HG03066 (cell line): Measurements from ENCODE around the gene DUSP7.
"Not testable (repeated sequence)": the region's sequence is repeated elsewhere in the genome, so short reads cannot be mapped to it uniquely, and the experiment has no call there.

Experiments
- ATAC-seq: cut with Tn5 transposase; IDR thresholded peaks from one replicate; pipeline ENCODE4 v1.9.1; 2021; ENCODE audit warnings: low read depth; ENCODE audit not compliant: unreplicated experiment

DUSP7 gene

DNA sequence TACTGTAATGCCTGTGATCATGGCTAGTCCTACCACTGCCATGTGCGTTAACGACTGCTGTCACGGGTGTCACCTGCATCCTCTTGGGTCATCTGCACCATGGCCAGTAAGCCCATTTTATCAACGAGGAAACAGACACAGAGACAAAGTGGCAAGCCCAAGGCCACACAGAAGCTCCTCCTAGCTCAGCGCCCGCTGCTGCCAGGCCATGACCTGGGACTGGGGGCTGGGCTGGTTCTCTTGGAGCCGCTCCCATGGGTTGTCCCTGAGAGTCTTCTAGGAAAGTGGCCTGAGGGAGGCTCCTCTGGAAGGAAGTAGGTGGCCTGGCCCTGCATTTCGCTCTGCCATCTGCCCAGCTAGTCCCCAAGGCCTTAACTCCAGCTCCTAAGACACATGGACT lies 4.9 kb downstream of the DUSP7 start:
- ATAC-seq, result no peak

GRCh38 chr3:52050571-52050970 lies 5.8 kb downstream of the DUSP7 start:
- ATAC-seq, result no peak

DNA sequence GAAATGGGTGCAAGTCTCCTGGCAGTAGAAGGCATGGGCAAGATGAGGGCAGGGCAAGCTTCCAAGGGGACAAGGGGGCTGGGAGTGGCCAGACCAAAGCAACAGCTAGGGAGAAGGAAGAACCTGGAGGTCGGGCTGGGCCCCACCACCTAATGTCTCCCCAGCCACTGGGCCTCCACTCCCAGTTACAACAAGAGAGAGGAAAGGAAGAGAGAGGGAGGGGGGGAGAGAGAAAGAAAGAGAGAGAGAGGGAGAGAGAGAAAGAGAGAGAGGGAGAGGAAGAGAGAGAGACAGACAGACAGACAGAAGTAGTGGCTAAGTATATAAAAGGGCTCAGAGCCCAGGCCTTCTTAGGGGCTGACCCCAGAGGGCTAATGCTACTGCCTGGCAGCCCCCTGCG lies 6.9 kb downstream of the DUSP7 start:
- no peak for ATAC-seq

GRCh38 chr3:52047295-52047960 lies 8.9 kb downstream of the DUSP7 start:
- ATAC-seq, result no peak

DNA sequence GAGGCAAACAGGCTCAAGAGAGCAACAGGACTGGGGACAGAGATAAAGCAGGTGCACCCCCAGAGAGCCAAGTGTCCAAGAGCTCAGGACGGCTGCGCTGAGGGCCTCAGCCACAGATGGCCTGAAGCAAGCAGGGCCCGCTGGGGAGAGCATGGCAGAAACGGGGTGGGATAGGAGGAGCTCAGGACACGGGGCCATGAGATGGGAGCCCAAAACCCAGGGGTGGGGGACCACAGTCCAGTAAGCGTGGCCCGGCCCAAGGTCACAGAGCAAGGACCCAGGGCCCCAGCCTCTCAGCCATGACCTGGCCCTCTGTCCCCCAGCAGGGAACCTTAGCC lies 9.5 kb downstream of the DUSP7 start:
- ATAC-seq, result no peak

DNA sequence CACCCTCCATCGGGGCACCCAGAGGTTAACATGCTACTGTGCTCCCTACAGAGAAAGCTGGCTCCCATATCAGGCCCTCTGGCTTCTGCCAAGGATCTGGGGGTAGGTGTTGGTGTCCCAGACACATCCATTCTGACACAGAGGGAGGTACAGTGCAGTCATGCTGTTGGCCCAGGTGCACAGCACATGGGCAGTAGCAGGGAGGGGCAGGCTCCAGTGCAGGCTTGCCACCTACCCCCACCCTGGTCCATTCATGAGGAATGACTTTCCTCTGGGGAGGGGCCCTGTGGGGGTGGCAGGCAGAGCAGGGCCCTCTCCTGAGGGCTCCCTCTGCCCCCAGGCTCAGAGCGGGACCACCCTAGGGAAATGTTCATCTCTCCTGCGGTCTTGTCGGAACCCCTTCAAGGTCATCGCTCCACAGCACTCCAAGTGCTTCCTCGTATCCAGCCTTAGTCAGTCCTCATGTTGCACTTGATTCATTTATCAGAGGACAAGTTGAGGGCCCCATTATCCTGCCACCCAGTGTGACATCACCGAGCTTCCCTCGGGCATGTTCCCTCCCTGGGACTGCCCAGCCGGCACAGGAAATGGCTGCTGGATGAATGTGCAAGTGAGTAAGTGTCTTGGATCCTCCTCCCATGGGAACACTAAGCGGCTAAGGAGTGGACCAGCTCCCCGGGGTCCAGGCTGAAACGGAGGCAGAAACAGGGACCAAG lies 10.0 kb downstream of the DUSP7 start:
- ATAC-seq, result no peak

DNA sequence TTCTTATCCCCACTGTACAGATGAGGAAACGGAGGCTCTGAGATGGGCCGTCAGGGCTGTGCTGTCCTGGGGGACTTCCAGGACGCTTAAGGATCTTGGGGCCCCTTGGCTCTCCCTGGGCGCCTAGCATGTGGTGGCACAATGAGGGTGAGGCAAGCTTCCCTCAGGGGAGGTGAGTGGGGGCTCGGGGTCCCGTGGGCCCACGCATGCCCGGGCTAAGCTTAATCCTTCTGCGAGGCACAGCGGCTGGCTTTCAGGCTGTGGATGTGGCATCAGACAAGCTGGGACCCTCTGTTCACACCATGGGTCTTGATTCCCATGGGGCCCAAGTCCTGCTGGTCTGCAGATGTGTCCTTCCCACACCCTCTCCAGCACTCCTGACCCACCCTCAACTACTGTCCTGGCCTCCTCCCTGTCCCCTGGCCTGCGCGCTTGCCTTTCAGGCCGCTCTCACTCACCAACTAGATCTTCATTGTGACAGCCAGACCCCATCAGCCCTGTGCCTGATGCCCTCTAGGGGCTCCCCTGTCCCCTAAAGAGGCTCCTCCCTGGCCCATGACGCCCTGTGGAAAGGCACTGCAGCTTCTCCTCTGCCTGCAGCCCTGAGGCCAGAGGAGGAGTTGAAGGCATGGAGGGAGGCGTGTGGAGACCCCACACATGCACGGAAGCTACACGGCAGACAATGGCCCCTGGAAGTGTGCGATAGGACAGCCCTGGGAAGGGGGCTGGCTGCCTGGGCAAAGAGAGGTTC lies 11.3 kb downstream of the DUSP7 start:
- no peak for ATAC-seq

DNA sequence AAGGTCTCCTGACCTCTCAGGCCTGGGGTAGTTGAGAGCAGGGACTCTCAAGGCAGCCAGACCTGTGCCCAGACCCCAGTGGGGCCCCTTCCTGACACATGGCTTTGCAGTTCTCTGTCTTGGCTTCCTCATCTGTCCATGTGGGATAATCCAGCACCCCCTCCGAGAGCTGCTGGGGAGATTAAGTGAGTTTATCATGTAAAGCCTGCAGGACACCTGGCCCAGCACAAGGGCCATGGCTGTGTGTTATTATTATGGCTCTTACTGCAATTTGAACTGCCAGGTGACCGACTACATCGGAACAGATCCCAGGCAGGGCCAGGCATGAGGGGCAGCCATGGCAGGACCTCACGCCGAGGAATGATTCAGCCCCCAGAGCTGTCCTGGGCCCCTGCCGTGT lies 12.6 kb downstream of the DUSP7 start:
- ATAC-seq, result no peak

DNA sequence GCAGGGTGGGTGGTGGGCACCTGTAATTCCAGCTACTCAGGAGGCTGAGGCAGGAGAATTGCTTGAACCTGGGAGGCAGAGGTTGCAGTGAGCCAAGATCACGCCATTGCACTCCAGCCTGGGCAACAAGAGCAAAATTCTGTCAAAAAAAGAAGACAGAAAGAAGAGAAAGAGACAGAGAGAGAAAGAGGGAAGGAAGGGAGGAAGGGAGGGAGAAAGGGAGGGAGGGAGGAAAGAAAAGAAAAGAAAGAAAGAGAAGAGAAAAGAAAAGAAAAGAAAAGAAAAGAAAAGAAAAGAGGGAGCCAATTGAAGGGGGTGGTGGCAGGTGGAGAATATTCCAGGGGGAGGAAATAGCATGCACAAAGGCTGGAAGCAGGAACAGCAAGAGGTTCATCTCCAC lies 13.3 kb downstream of the DUSP7 start:
- ATAC-seq, result not testable (repeated sequence)

GRCh38 chr3:52041118-52041731 lies 15.1 kb downstream of the DUSP7 start:
- ATAC-seq, result no peak

GRCh38 chr3:52040600-52040999 lies 15.8 kb downstream of the DUSP7 start:
- no peak for ATAC-seq

- ATAC-seq, result no peak
Observed at GRCh38 chr3:52039846-52040245, 16.5 kb downstream of the DUSP7 start.

DNA sequence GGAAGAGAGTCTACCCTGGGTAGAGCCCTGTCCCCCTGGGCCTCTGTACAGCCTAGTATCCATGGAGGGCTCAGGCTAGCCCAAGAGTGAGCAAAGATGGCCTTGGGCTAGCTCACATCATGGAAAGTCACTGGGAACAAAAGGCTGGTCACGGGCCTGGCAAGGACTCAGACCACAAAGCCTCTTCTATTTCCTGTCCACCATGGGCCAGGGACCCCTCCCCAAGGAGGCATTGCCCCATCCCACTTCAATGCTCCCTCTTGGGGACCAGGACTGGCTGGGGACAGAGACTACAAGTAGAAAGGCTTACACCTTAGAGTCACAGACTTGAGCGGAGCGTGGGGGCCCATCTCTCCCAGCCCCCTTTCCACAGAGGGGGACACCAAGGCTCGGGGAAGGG lies 16.9 kb downstream of the DUSP7 start:
- ATAC-seq, result no peak

- no peak for ATAC-seq
Observed at GRCh38 chr3:52038227-52038626, 18.1 kb downstream of the DUSP7 start.

DNA sequence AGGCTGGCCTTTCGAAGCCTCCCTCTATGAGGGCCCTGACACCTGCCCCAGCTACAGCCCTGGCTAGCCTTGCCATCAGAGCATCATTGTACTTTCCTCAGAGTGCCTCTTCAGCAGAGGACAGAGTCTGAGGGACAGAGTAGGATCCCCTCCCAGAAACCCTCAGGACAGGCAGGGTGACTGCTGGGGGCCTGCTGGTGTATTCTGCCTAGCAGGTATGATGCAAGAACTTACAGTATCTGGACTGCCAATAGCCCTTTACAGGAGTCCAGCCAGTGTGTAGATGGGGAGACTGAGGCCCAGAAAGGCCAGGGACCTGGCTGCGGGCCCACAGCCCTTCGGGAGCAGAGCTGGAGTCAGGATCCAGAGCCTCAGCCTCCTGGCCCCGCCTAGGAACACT lies 19.1 kb downstream of the DUSP7 start:
- no peak for ATAC-seq

- no peak for ATAC-seq
Observed at GRCh38 chr3:52036829-52037228, 19.5 kb downstream of the DUSP7 start.

DNA sequence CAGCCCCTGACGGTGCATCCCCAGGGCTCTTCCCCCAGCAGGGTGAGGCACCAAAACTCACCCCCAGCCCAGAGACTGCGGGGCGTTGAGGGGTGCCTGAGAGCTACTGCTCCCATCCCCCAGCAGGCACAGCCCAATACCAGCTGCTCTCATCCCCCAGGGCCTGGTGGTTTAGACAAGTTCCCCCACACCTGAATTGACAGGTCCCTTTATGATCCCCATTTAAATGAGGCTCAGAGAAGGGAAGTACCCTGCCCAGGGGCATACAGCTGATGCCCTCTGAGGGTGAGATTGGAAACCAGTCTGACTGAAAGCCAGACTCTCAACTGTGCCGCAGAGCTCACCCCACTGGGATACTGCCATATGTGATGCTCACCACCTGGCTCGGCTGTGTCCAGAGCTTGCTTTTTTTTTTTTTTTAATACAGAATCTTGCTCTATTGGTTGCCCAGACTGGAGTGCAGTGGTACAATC lies 20.1 kb downstream of the DUSP7 start:
- ATAC-seq, result peak; percentile 50

DNA sequence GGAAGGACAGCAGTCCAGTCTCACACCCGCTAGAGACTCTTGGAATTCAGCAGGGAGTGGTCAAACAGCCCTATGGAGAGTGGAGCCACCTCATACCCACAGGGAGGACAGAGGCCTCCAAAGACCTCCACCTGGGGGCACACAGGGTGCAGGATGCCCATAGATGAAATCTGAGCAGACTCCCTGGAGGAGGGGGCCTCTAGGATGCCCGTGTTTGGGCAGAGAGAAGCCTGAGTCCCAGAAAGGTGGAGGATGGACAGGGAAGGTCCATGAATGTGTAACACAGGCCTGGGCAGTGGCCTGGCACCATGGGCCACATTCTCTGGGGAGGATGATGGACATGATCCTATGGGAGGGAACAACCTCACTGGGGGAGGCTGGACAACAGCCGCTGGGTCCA lies 21.7 kb downstream of the DUSP7 start:
- no peak for ATAC-seq

DNA sequence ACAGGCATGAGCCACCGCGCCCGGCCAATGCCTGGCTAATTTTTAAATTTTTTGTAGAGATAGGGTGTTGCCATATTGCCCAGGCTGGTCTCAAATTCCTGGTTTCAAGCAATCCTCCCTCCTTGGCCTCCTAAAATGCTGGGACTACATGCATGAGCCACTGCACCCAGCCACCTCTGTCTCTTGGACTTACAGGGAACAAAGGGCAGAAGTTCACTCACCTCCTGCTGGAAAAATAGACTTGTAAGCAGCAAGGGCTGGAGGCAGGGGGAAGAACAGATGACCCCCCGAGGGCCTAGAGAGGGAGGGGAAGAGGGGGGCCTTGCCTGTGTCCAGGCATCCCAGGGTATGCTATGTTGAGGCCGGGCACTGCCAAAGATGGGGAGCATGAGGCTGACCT lies 22.2 kb downstream of the DUSP7 start:
- no peak for ATAC-seq

- not testable (repeated sequence) for ATAC-seq
Observed at GRCh38 chr3:52033748-52034147, 22.6 kb downstream of the DUSP7 start.

- no peak for ATAC-seq
Observed at GRCh38 chr3:52032702-52033408, 23.5 kb downstream of the DUSP7 start.
